Adrenal gland (tissue), 5 donors: ENCODE measurements around the gene CDX2.

ENCODE experiments used
- POLR2A ChIP-seq, 2 donors: fragments of 450-650 bp; IDR thresholded peaks; one replicate each; pipeline ENCODE4 v1.6.1; 2017; ENCODE audit warnings: antibody characterized with exemption in 2 of 2, mild to moderate bottlenecking in 2 of 2, moderate library complexity in 1 of 2
- TF ChIP-seq, protein P1 (sequence below), 6 experiments: fragments of 450-650 bp in 4 of 6; fragments of 200-600 bp in 2 of 6; sonication (generic) in 1 of 6; IDR thresholded peaks; 1 replicate in 5 of 6; 2 replicates in 1 of 6; pipeline versions ENCODE4 v1.5.1 to v1.8.0; 2016 to 2021; ENCODE audit warnings: antibody characterized with exemption in 6 of 6, mild to moderate bottlenecking in 2 of 6, moderate library complexity in 1 of 6
- donor health status: DM: no; HTN: no; CAD: no.

- TF ChIP-seq, protein P1, sequence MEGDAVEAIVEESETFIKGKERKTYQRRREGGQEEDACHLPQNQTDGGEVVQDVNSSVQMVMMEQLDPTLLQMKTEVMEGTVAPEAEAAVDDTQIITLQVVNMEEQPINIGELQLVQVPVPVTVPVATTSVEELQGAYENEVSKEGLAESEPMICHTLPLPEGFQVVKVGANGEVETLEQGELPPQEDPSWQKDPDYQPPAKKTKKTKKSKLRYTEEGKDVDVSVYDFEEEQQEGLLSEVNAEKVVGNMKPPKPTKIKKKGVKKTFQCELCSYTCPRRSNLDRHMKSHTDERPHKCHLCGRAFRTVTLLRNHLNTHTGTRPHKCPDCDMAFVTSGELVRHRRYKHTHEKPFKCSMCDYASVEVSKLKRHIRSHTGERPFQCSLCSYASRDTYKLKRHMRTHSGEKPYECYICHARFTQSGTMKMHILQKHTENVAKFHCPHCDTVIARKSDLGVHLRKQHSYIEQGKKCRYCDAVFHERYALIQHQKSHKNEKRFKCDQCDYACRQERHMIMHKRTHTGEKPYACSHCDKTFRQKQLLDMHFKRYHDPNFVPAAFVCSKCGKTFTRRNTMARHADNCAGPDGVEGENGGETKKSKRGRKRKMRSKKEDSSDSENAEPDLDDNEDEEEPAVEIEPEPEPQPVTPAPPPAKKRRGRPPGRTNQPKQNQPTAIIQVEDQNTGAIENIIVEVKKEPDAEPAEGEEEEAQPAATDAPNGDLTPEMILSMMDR (IDR thresholded peaks at IDR 0.05): no peak
- TF ChIP-seq POLR2A (IDR thresholded peaks at IDR 0.05): no peak
Observed at GRCh38 chr13:27972478-27972820, 3.3 kb upstream of the CDX2 start.
